Measurements from ENCODE around the gene ICA1.

DNA sequence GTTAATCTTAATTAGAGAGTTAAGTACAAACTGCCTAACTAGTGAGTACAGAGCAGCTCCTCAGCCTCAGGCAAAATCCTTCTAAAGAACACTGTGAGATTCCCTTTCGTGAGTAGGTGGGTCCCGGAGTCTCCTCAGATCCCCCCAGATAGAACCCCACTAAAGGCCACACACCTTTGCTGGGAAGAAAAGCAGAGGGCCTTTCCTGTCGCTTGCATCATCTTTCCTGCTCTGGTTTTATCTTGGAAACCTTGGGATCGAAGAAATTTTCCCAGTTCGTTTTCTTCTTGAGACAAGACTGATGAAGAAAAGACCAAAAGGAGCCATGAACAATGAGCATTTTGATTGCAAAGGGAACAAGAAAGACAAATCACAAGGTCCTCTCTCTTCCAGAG, 40.9 kb downstream of the ICA1 start:
- no peak for TF ChIP-seq CTCF (IDR thresholded peaks at IDR 0.05)
- no peak for TF ChIP-seq POLR2A (IDR thresholded peaks at IDR 0.05)
- TF ChIP-seq POLR2AphosphoS5 (IDR thresholded peaks at IDR 0.05) = no peak
- no peak for TF ChIP-seq EP300 (IDR thresholded peaks at IDR 0.05)

Data from sigmoid colon (tissue), 4 donors.